ENCODE results near the gene MPHOSPH10. TPM values are rescaled to one million over a fixed set of nuclear protein-coding genes. Genes with fewer than 3 reads are reported as not detected.
"Not testable (repeated sequence)": the region's sequence is repeated elsewhere in the genome, so short reads cannot be mapped to it uniquely, and the experiment has no call there.

The MPHOSPH10 gene
- total RNA-seq, 2 experiments from 2014 or later = 18.7 to 42.7 TPM

GRCh38 chr2:71102981-71103681, 27.3 kb upstream of the MPHOSPH10 start:
- 0 out of 2 replicates have a peak, but pooled peaks cover 3% of the 10 kb centered on the region for H3K9me3 ChIP-seq (ENCODE audit: low read length)
- no peak overlapping the region for H3K4me3 ChIP-seq (ENCODE audit: low read depth, low read length, poor library complexity, severe bottlenecking)
- no peak overlapping the region for H3K27ac ChIP-seq (ENCODE audit: low read depth, low read length, poor library complexity, severe bottlenecking)
- ChIA-PET POLR2A (no interaction called here), CTCF (ENCODE audit: unreplicated experiment) (no interaction called here)
- H3K4me1 ChIP-seq (ENCODE audit: insufficient read depth, low read length, poor library complexity, severe bottlenecking) = no peaks in the 10 kb centered on the region
- no peak for TF ChIP-seq EZH2phosphoT487 (IDR thresholded peaks at IDR 0.05; ENCODE audit: borderline replicate concordance, low read depth, low read length)
- TF ChIP-seq, protein P1, sequence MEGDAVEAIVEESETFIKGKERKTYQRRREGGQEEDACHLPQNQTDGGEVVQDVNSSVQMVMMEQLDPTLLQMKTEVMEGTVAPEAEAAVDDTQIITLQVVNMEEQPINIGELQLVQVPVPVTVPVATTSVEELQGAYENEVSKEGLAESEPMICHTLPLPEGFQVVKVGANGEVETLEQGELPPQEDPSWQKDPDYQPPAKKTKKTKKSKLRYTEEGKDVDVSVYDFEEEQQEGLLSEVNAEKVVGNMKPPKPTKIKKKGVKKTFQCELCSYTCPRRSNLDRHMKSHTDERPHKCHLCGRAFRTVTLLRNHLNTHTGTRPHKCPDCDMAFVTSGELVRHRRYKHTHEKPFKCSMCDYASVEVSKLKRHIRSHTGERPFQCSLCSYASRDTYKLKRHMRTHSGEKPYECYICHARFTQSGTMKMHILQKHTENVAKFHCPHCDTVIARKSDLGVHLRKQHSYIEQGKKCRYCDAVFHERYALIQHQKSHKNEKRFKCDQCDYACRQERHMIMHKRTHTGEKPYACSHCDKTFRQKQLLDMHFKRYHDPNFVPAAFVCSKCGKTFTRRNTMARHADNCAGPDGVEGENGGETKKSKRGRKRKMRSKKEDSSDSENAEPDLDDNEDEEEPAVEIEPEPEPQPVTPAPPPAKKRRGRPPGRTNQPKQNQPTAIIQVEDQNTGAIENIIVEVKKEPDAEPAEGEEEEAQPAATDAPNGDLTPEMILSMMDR (conservative IDR thresholded peaks at IDR 0.05; ENCODE audit: low read length) = no peak
- peaks cover 9% of the 10 kb centered on the region; the same call in 1 of the 2 replicates for H3K36me3 ChIP-seq (ENCODE audit: insufficient read depth, low read length)
- no peaks in the 10 kb centered on the region for H3K79me2 ChIP-seq (ENCODE audit: insufficient read depth, low read depth, low read length)
- intact Hi-C loops (cut with micrococcal nuclease; ENCODE audit: unreplicated experiment) = no loop called here
- no peak for DNase-seq (ENCODE audit: low spot score)
- H3K9me2 ChIP-seq (ENCODE audit: insufficient read depth, low read length) = no peaks in the 10 kb centered on the region
- no peaks in the 10 kb centered on the region for H4K20me1 ChIP-seq (ENCODE audit: insufficient read depth, low read length)
- no peak overlapping the region for H3K4me2 ChIP-seq (ENCODE audit: low read length)
- BruUV-seq (replicated peaks) = no TSS peak
- H2AFZ ChIP-seq (ENCODE audit: low read length) = no peak overlapping the region

- no TSS peak for BruUV-seq (replicated peaks)
- TF ChIP-seq, protein P1 (conservative IDR thresholded peaks at IDR 0.05; ENCODE audit: low read length) = no peak
- TF ChIP-seq EZH2phosphoT487 (IDR thresholded peaks at IDR 0.05; ENCODE audit: borderline replicate concordance, low read depth, low read length) = no peak
- H3K79me2 ChIP-seq (ENCODE audit: insufficient read depth, low read depth, low read length) = no peaks in the 10 kb centered on the region
- no peak overlapping the region for H2AFZ ChIP-seq (ENCODE audit: low read length)
- H3K27ac ChIP-seq (ENCODE audit: low read depth, low read length, poor library complexity, severe bottlenecking) = no peak overlapping the region
- no peaks in the 10 kb centered on the region for H3K9me2 ChIP-seq (ENCODE audit: insufficient read depth, low read length)
- 0 out of 2 replicates have a peak, but pooled peaks cover 3% of the 10 kb centered on the region for H3K9me3 ChIP-seq (ENCODE audit: low read length)
- no peaks in the 10 kb centered on the region for H4K20me1 ChIP-seq (ENCODE audit: insufficient read depth, low read length)
- DNase-seq (ENCODE audit: low spot score) = no peak
- no peak overlapping the region for H3K4me3 ChIP-seq (ENCODE audit: low read depth, low read length, poor library complexity, severe bottlenecking)
- POLR2A ChIA-PET = no interaction called here
- peaks cover 16% of the 10 kb centered on the region for H3K36me3 ChIP-seq (ENCODE audit: insufficient read depth, low read length)
- no peaks in the 10 kb centered on the region for H3K4me1 ChIP-seq (ENCODE audit: insufficient read depth, low read length, poor library complexity, severe bottlenecking)
- CTCF ChIA-PET (ENCODE audit: unreplicated experiment) = no interaction called here
- intact Hi-C loops (cut with micrococcal nuclease; ENCODE audit: unreplicated experiment) = no loop called here
- H3K4me2 ChIP-seq (ENCODE audit: low read length) = no peak overlapping the region
These were observed 26.6 kb upstream of the MPHOSPH10 start for GRCh38 chr2:71103809-71104208.

DNA sequence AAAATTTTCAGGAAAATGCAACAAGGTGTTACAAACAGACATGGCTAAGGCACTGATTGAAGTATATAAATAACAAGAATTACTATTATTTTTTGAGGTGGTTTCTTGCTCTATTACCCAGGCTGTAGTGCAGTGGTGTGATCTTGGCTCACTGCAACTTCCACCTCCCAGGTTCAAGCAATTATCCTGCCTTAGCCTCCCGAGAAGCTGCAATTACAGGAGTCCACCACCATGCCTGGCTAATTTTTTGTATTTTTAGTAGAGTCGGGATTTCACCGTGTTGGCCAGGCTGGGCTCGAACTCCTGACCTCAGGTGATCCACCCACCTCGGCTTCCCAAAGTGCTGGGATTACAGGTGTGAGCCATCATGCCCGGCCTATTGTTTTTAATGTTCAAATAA, 24.0 kb upstream of the MPHOSPH10 start:
- H3K9me2 ChIP-seq (ENCODE audit: insufficient read depth, low read length); intact Hi-C loops (cut with micrococcal nuclease; ENCODE audit: unreplicated experiment); POLR2A ChIA-PET; H3K4me2 ChIP-seq (ENCODE audit: low read length); H3K79me2 ChIP-seq (ENCODE audit: insufficient read depth, low read depth, low read length); H2AFZ ChIP-seq (ENCODE audit: low read length); H3K27ac ChIP-seq (ENCODE audit: low read depth, low read length, poor library complexity, severe bottlenecking); BruUV-seq (replicated peaks); DNase-seq (ENCODE audit: low spot score); CTCF ChIA-PET (ENCODE audit: unreplicated experiment); H3K4me1 ChIP-seq (ENCODE audit: insufficient read depth, low read length, poor library complexity, severe bottlenecking); H3K9me3 ChIP-seq (ENCODE audit: low read length); H3K4me3 ChIP-seq (ENCODE audit: low read depth, low read length, poor library complexity, severe bottlenecking); H4K20me1 ChIP-seq (ENCODE audit: insufficient read depth, low read length): not testable (repeated sequence)
- H3K36me3 ChIP-seq (ENCODE audit: insufficient read depth, low read length) = peaks cover 33% of the 10 kb centered on the region
